MCF 10A (cell line): Measurements from ENCODE around the gene KIF4B. TPM values are rescaled to one million over a fixed set of nuclear protein-coding genes. Genes with fewer than 3 reads are reported as not detected.

ENCODE experiments used
- BruUV-seq: library from RNA; stranded (reverse); fragments of 400-500 nt; replicated peaks from 2 replicates; lab custom pipeline; 2021; lab: Mats Ljungman, UMichigan
- CTCF ChIA-PET: fragments of 300-600 bp; sonication (Branson Sonifier 250); formaldehyde crosslinking; extraction: SDS; loops from one replicate; lab custom pipeline; 2021; ENCODE audit warnings: antibody characterized with exemption, inconsistent platforms; lab: Yijun Ruan, JAX
- POLR2A ChIA-PET: fragments of 300-600, 350-650 bp; sonication (Branson Sonifier 250); formaldehyde crosslinking; extraction: SDS; loops from one replicate; lab custom pipeline; 2020; ENCODE audit warnings: antibody characterized with exemption, inconsistent platforms; lab: Yijun Ruan, JAX
- DNase-seq: peaks from one replicate; pipeline ENCODE4 v3.0.0-alpha.2; 2018; ENCODE audit not compliant: unreplicated experiment
- H3K27ac Mint-ChIP-seq: one replicate; pipeline ENCODE4 v1.8.0; 2022; ENCODE audit warnings: mild to moderate bottlenecking, low read depth, mixed read lengths; ENCODE audit not compliant: unreplicated experiment
- H3K27me3 Mint-ChIP-seq: one replicate; pipeline ENCODE4 v1.8.0; 2022; ENCODE audit warnings: mixed read lengths; ENCODE audit not compliant: insufficient read depth, unreplicated experiment
- H3K36me3 Mint-ChIP-seq: one replicate; pipeline ENCODE4 v1.8.0; 2022; ENCODE audit warnings: mild to moderate bottlenecking, moderate library complexity, mixed read lengths; ENCODE audit not compliant: insufficient read depth, unreplicated experiment
- H3K4me1 Mint-ChIP-seq: one replicate; pipeline ENCODE4 v1.8.0; 2022; ENCODE audit warnings: mixed read lengths; ENCODE audit not compliant: insufficient read depth, unreplicated experiment
- H3K4me3 Mint-ChIP-seq: one replicate; pipeline ENCODE4 v1.8.0; 2022; ENCODE audit warnings: mild to moderate bottlenecking, moderate library complexity, mixed read lengths; ENCODE audit not compliant: unreplicated experiment
- H3K9me3 Mint-ChIP-seq: one replicate; pipeline ENCODE4 v1.8.0; 2022; ENCODE audit warnings: mixed read lengths; ENCODE audit not compliant: unreplicated experiment
- intact Hi-C: fragments of 100-400 bp; cut with micrococcal nuclease; formaldehyde crosslinking; loops from 2 replicates; pipeline ENCODE4 v1.14.1; 2022
- total RNA-seq: library from RNA; stranded (reverse); gene quantifications from 2 replicates; pipeline ENCODE4 v1.2.3, GENCODE V29; 2022
- TF ChIP-seq, protein P1 (sequence below): fragments of 200-600 bp; IDR thresholded peaks from one replicate; pipeline ENCODE4 v1.8.0; 2022; ENCODE audit warnings: antibody characterized with exemption, mild to moderate bottlenecking; ENCODE audit not compliant: unreplicated experiment

Gene KIF4B
- total RNA-seq, 1 experiment from 2014 or later: not detected

DNA sequence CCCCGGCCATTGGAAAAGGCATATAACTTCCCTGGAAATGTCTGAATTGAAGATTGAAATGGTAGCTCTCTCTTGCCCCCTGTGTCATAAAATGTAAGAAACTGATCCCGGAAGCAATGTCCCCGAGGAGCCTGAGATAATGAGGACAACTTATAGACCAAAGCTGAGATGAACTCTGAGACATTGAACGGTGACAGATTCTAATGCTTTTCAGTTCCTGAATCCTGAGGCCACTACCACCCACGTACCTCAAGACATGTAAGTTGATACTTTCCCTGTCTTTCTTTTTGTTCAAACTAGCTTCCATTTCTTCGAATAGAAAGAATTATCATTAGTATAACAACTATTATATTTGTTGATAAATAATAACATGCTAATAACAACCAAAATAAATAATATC lies 51.0 kb downstream of the KIF4B start:
- peaks cover 8% of the 10 kb centered on the region for H3K9me3 Mint-ChIP-seq
- no peak overlapping the region for H3K4me3 Mint-ChIP-seq
- H3K27me3 Mint-ChIP-seq: no peaks in the 10 kb centered on the region
- no peaks in the 10 kb centered on the region for H3K4me1 Mint-ChIP-seq
- BruUV-seq: no TSS peak
- no peak overlapping the region for H3K27ac Mint-ChIP-seq
- POLR2A ChIA-PET: no interaction called here
- H3K36me3 Mint-ChIP-seq: no peaks in the 10 kb centered on the region
- CTCF ChIA-PET: interaction anchor here (0.6 to 1.1 kb wide), 4 partner anchors 10 to 558 kb away, joined by 3 to 4 read pairs (median 3); no protein-coding TSS in a partner anchor
- intact Hi-C loops: no loop called here
- DNase-seq: no peak
- TF ChIP-seq, protein P1, sequence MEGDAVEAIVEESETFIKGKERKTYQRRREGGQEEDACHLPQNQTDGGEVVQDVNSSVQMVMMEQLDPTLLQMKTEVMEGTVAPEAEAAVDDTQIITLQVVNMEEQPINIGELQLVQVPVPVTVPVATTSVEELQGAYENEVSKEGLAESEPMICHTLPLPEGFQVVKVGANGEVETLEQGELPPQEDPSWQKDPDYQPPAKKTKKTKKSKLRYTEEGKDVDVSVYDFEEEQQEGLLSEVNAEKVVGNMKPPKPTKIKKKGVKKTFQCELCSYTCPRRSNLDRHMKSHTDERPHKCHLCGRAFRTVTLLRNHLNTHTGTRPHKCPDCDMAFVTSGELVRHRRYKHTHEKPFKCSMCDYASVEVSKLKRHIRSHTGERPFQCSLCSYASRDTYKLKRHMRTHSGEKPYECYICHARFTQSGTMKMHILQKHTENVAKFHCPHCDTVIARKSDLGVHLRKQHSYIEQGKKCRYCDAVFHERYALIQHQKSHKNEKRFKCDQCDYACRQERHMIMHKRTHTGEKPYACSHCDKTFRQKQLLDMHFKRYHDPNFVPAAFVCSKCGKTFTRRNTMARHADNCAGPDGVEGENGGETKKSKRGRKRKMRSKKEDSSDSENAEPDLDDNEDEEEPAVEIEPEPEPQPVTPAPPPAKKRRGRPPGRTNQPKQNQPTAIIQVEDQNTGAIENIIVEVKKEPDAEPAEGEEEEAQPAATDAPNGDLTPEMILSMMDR: no peak

GRCh38 chr5:155066886-155067595 lies 53.5 kb downstream of the KIF4B start:
- DNase-seq: no peak
- intact Hi-C loops: no loop called here
- Mint-ChIP-seq H3K27ac (no peak overlapping the region), H3K4me1 (no peaks in the 10 kb centered on the region), H3K27me3 (no peaks in the 10 kb centered on the region), H3K36me3 (no peaks in the 10 kb centered on the region), H3K4me3 (no peak overlapping the region), H3K9me3 (no peaks in the 10 kb centered on the region)
- ChIA-PET POLR2A (no interaction called here), CTCF (interaction anchor here (0.9 kb wide), 1 partner anchor 24 kb away, joined by 3 read pairs; no protein-coding TSS in a partner anchor)
- TF ChIP-seq, protein P1: no peak
- no TSS peak for BruUV-seq

Other genes starting within 250 kb of the KIF4B start
- gene FAXDC2, start 163.2 kb upstream of the KIF4B start, total RNA-seq: 0.79 and 2.1 TPM in 2 replicates
- gene CNOT8, start 155.1 kb upstream of the KIF4B start, total RNA-seq: 52.3 and 60.5 TPM in 2 replicates
- gene GEMIN5, start 75.5 kb upstream of the KIF4B start, total RNA-seq: 25.1 and 34.5 TPM in 2 replicates
- 123 and 127 TPM in 2 replicates for gene MRPL22, start 72.7 kb upstream of the KIF4B start, total RNA-seq